ENCODE measurements around the gene SLAIN1. TPM values are rescaled to one million over a fixed set of nuclear protein-coding genes. Genes with fewer than 3 reads are reported as not detected.
A peak's percentile ranks its signal among the peaks of the same experiment; 100 is the strongest.

Gene SLAIN1
- total and polyA plus RNA-seq, 2 of the 8 experiments (the other 6 are each of a cell fraction or from before 2014, with no cell fraction given) = 35.0 to 37.7 TPM

- WGBS, 2 experiments (ENCODE audit: extremely low coverage in 1 of 2, insufficient coverage in 1 of 2, insufficient read length in 1 of 2, insufficient replicate concordance in 2 of 2, low coverage in 1 of 2, low lambda C conversion rate in 2 of 2, missing lambda C conversion rate in 1 of 2) = 49% methylated on average over 3 of the region's 3 CpGs; no CpG with 5 or more reads in 1 of the 2 experiments
- Histone ChIP-seq H3K27me3 (replicated peaks in 1 of 4; ENCODE audit: control insufficient read depth in 3 of 4, extremely low read depth in 1 of 4, insufficient read depth in 3 of 4, low read length in 3 of 4) (no peaks in the 10 kb centered on the region; a peak in 1 of 7 replicates), H3K79me2 (ENCODE audit: control insufficient read depth in 1 of 2, insufficient read depth in 2 of 2, low read length in 2 of 2) (peaks cover 0 to 31% of the 10 kb centered on the region in 2 experiments; a peak in 3 of 4 replicates), H4K91ac (replicated peaks; ENCODE audit: insufficient read length, low read length) (no peak overlapping the region), H3K4me1 (replicated peaks in 1 of 4; ENCODE audit: control insufficient read depth in 3 of 4, insufficient read depth in 4 of 4, low read length in 3 of 4) (peaks cover 0 to 5% (median 4%) of the 10 kb centered on the region in 4 experiments; a peak in 3 of 7 replicates), H3K79me1 (ENCODE audit: low read depth, low read length) (no peaks in the 10 kb centered on the region; the same call in 1 of the 2 replicates), H2BK20ac (ENCODE audit: low read length) (no peak overlapping the region), H2BK15ac (ENCODE audit: low read length) (no peak overlapping the region), H3K9me3 (ENCODE audit: insufficient read depth in 2 of 2, low read depth in 1 of 2, low read length in 1 of 2) (no peaks in the 10 kb centered on the region), H2AK5ac (ENCODE audit: low read depth, low read length) (no peak overlapping the region), H3K23ac (ENCODE audit: insufficient read length) (no peak overlapping the region), H2BK12ac (ENCODE audit: low read depth, low read length) (no peak overlapping the region), H3K4me3 (ENCODE audit: extremely low read depth in 1 of 4, insufficient read depth in 2 of 4, low read depth in 3 of 4, low read length in 4 of 4) (peak overlapping the region; percentile 32 to 61 (median 44)), H3K27ac (ENCODE audit: low read depth, low read length) (no peak overlapping the region), H3K9ac (replicated peaks in 1 of 4; ENCODE audit: extremely low read depth in 1 of 4, low read depth in 3 of 4, low read length in 3 of 4) (peak overlapping the region in 3 of 4 experiments; percentile 7 to 31 (median 22); a peak in 3 of 7 replicates), H3K56ac (replicated peaks; ENCODE audit: insufficient read length, low read depth, low read length) (no peak overlapping the region), H2BK120ac (replicated peaks; ENCODE audit: low read depth, low read length) (no peak overlapping the region), H3K36me3 (ENCODE audit: control insufficient read depth in 2 of 4, insufficient read depth in 4 of 4, low read length in 3 of 4) (no peaks in the 10 kb centered on the region), H3K4me2 (ENCODE audit: insufficient read depth in 1 of 2, low read depth in 2 of 2, low read length in 2 of 2) (peak overlapping the region; percentile 57 to 62), H3K23me2 (ENCODE audit: low read depth, low read length) (peaks cover 4% of the 10 kb centered on the region), H2BK5ac (ENCODE audit: low read depth, low read length) (0 out of 2 replicates have a peak overlapping the region, but pooled peaks have one; percentile 69), H4K20me1 (replicated peaks in 1 of 2; ENCODE audit: control insufficient read depth in 1 of 2, insufficient read depth in 2 of 2, low read length in 2 of 2) (peaks cover 7 to 16% of the 10 kb centered on the region in 2 experiments), H4K8ac (ENCODE audit: extremely low read depth, insufficient read depth, low read length) (no peak overlapping the region), H3K4ac (replicated peaks; ENCODE audit: insufficient read length, low read depth, low read length) (no peak overlapping the region), H4K5ac (ENCODE audit: insufficient read length, low read depth, low read length) (no peak overlapping the region), H3K14ac (ENCODE audit: insufficient read length) (no peak overlapping the region), H3K18ac (ENCODE audit: extremely low read depth, low read length) (no peak overlapping the region), H2AFZ (ENCODE audit: low read length) (0 out of 2 replicates have a peak overlapping the region, but pooled peaks have one; percentile 3)
- POLR2A ChIA-PET (ENCODE audit: partially characterized antibody) = interaction anchor here (0.6 to 1.3 kb wide), 3 partner anchors 11 to 73 kb away, joined by 3 to 4 read pairs (median 3); no protein-coding TSS in a partner anchor
- DNase-seq (ENCODE audit: low read depth in 1 of 2, low spot score in 2 of 2) (no peak), FAIRE-seq (no peak)
- TF ChIP-seq MAFK (IDR thresholded peaks at IDR 0.05; ENCODE audit: low read depth, low read length) (no peak), YY1 (IDR thresholded peaks at IDR 0.05; ENCODE audit: low read depth, low read length) (0 out of 2 replicates have a peak, but pooled peaks have one; percentile 51), CTBP2 (IDR thresholded peaks at IDR 0.05; ENCODE audit: borderline replicate concordance, insufficient read depth, insufficient read length, low read length) (no peak), BRCA1 (IDR thresholded peaks at IDR 0.05; ENCODE audit: low read depth, low read length) (no peak), KDM4A (IDR thresholded peaks at IDR 0.05; ENCODE audit: low read depth, low read length, severe bottlenecking) (no peak), RAD21 (IDR thresholded peaks at IDR 0.05 in 1 of 2, conservative IDR thresholded peaks at IDR 0.05 in 1 of 2; ENCODE audit: low read depth in 2 of 2, low read length in 2 of 2) (no peak), TBP (IDR thresholded peaks at IDR 0.05; ENCODE audit: low read depth, low read length) (no peak)
- TF ChIP-seq, protein P1, sequence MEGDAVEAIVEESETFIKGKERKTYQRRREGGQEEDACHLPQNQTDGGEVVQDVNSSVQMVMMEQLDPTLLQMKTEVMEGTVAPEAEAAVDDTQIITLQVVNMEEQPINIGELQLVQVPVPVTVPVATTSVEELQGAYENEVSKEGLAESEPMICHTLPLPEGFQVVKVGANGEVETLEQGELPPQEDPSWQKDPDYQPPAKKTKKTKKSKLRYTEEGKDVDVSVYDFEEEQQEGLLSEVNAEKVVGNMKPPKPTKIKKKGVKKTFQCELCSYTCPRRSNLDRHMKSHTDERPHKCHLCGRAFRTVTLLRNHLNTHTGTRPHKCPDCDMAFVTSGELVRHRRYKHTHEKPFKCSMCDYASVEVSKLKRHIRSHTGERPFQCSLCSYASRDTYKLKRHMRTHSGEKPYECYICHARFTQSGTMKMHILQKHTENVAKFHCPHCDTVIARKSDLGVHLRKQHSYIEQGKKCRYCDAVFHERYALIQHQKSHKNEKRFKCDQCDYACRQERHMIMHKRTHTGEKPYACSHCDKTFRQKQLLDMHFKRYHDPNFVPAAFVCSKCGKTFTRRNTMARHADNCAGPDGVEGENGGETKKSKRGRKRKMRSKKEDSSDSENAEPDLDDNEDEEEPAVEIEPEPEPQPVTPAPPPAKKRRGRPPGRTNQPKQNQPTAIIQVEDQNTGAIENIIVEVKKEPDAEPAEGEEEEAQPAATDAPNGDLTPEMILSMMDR (IDR thresholded peaks at IDR 0.05; ENCODE audit: control extremely low read depth in 1 of 3, insufficient read depth in 1 of 3, low read depth in 1 of 3, low read length in 3 of 3) = no peak
- CTCF ChIA-PET (ENCODE audit: partially characterized antibody) = interaction anchor here (1.1 to 2.5 kb wide), 2 partner anchors 41 to 104 kb away, joined by 3 to 7 read pairs; no protein-coding TSS in a partner anchor
Measured at GRCh38 chr13:77696879-77697216, 639 bp upstream of the SLAIN1 start.

Data from H1 (cell line).